ENCODE data around the gene C17orf78.

DNA sequence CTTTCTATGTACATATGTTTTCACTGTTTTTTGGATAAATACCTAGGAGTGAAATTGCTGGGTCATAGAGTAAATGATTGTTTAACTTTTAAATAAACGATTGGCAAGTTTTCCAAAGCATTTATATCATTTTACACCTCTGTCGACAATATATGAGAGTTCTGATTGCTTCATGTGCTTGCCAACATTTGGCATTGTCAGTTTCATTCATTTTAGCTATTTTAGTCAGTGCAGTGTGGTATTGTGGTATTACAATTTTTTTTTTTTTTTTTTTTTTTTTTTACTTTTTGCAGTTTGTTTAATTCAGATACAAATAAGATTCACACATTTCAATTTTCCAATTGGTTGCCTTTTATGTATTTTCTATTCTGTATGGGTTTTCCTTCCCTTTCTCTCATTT is 56.9 kb downstream of the C17orf78 start:
- TF ChIP-seq, protein P1, sequence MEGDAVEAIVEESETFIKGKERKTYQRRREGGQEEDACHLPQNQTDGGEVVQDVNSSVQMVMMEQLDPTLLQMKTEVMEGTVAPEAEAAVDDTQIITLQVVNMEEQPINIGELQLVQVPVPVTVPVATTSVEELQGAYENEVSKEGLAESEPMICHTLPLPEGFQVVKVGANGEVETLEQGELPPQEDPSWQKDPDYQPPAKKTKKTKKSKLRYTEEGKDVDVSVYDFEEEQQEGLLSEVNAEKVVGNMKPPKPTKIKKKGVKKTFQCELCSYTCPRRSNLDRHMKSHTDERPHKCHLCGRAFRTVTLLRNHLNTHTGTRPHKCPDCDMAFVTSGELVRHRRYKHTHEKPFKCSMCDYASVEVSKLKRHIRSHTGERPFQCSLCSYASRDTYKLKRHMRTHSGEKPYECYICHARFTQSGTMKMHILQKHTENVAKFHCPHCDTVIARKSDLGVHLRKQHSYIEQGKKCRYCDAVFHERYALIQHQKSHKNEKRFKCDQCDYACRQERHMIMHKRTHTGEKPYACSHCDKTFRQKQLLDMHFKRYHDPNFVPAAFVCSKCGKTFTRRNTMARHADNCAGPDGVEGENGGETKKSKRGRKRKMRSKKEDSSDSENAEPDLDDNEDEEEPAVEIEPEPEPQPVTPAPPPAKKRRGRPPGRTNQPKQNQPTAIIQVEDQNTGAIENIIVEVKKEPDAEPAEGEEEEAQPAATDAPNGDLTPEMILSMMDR (IDR thresholded peaks at IDR 0.05) = no peak
- TF ChIP-seq POLR2A (IDR thresholded peaks at IDR 0.05) = no peak

Measured in breast epithelium (tissue), 3 donors.